Caco-2 (cell line): Measurements from ENCODE around the gene SCRN1. TPM values are rescaled to one million over a fixed set of nuclear protein-coding genes. Genes with fewer than 3 reads are reported as not detected.

ENCODE experiments used
- BruUV-seq: library from RNA; stranded (reverse); fragments of 400-500 nt; replicated peaks from 2 replicates; lab custom pipeline; 2021; lab: Mats Ljungman, UMichigan
- CTCF ChIA-PET: fragments of 300-600 bp; sonication (Branson Sonifier 250); formaldehyde crosslinking; loops from one replicate; lab custom pipeline; 2022; ENCODE audit warnings: antibody characterized with exemption; lab: Charles Lee
- POLR2A ChIA-PET: fragments of 300-600 bp; sonication (Branson Sonifier 250); formaldehyde crosslinking; loops from one replicate; lab custom pipeline; 2022; ENCODE audit warnings: antibody characterized with exemption; lab: Charles Lee
- DNase-seq, 2 experiments: peaks; one replicate each; pipeline versions ENCODE4 v3.0.0 to v3.0.0-alpha.2; 2020 to 2022
- H3K27me3 ChIP-seq: replicated peaks from 2 replicates; pipeline ENCODE4 v1.6.0; 2011; ENCODE audit warnings: low read length; ENCODE audit not compliant: control insufficient read depth, insufficient read depth
- H3K36me3 ChIP-seq: 2 replicates; pipeline ENCODE4 v1.5.1; 2011; ENCODE audit warnings: low read length; ENCODE audit not compliant: control insufficient read depth, insufficient read depth
- H3K4me1 ChIP-seq: fragments of 250-450 bp; sonication (Bioruptor Pico); 2 replicates; pipeline ENCODE4 v1.5.1; 2020; ENCODE audit warnings: mild to moderate bottlenecking
- H3K4me3 ChIP-seq: 2 replicates; pipeline ENCODE4 v1.5.1; 2011; ENCODE audit warnings: low read depth, mild to moderate bottlenecking, control low read depth, low read length
- H3K9me3 ChIP-seq: fragments of 250-450 bp; sonication (Bioruptor Pico); 2 replicates; pipeline ENCODE4 v1.5.1; 2020; ENCODE audit warnings: mild to moderate bottlenecking, moderate library complexity
- H3K27ac Mint-ChIP-seq: one replicate; pipeline ENCODE4 v1.8.0; 2022; ENCODE audit warnings: mixed read lengths; ENCODE audit not compliant: unreplicated experiment
- H3K27me3 Mint-ChIP-seq: one replicate; pipeline ENCODE4 v1.8.0; 2022; ENCODE audit warnings: mixed read lengths; ENCODE audit not compliant: insufficient read depth, unreplicated experiment
- H3K36me3 Mint-ChIP-seq: one replicate; pipeline ENCODE4 v1.8.0; 2022; ENCODE audit warnings: mild to moderate bottlenecking, mixed read lengths; ENCODE audit not compliant: insufficient read depth, unreplicated experiment
- H3K4me1 Mint-ChIP-seq: one replicate; pipeline ENCODE4 v1.8.0; 2022; ENCODE audit warnings: low read depth, mixed read lengths; ENCODE audit not compliant: unreplicated experiment
- H3K4me3 Mint-ChIP-seq: one replicate; pipeline ENCODE4 v1.8.0; 2022; ENCODE audit warnings: mild to moderate bottlenecking, moderate library complexity, mixed read lengths; ENCODE audit not compliant: unreplicated experiment
- H3K9me3 Mint-ChIP-seq: one replicate; pipeline ENCODE4 v1.8.0; 2022; ENCODE audit warnings: mixed read lengths; ENCODE audit not compliant: unreplicated experiment
- CTCF ChIP-seq, 2 experiments: fragments of 200-600 bp in 1 of 2; IDR thresholded peaks; 1 replicate in 1 of 2; 2 replicates in 1 of 2; pipeline versions ENCODE4 v1.5.1 to v1.8.0; 2011 to 2022; ENCODE audit warnings: antibody characterized with exemption in 1 of 2, control low read depth in 1 of 2, inconsistent platforms in 1 of 2, low read depth in 1 of 2, low read length in 1 of 2, mild to moderate bottlenecking in 1 of 2, moderate library complexity in 1 of 2; ENCODE audit not compliant: insufficient read depth in 1 of 2, severe bottlenecking in 1 of 2, unreplicated experiment in 1 of 2
- intact Hi-C: fragments of 100-400 bp; cut with micrococcal nuclease; formaldehyde crosslinking; loops from one replicate; pipeline ENCODE4 v1.10.0; 2022; ENCODE audit not compliant: unreplicated experiment
- total RNA-seq: library from RNA; stranded (reverse); gene quantifications from 2 replicates; pipeline ENCODE4 v1.2.3, GENCODE V29; 2022

The SCRN1 gene
- total RNA-seq, 1 experiment from 2014 or later = 92.9 TPM

GRCh38 chr7:29906200-29907022 lies 83.2 kb downstream of the SCRN1 start:
- no TSS peak for BruUV-seq
- no peak for DNase-seq
- TF ChIP-seq CTCF (IDR thresholded peaks at IDR 0.05; ENCODE audit: insufficient read depth in 1 of 2, low read depth in 1 of 2, low read length in 1 of 2, severe bottlenecking in 1 of 2, unreplicated experiment in 1 of 2) = no peak
- Mint-ChIP-seq H3K9me3 (peaks cover 20% of the 10 kb centered on the region), H3K4me1 (no peaks in the 10 kb centered on the region), H3K27ac (no peak overlapping the region), H3K27me3 (no peaks in the 10 kb centered on the region), H3K36me3 (no peaks in the 10 kb centered on the region), H3K4me3 (no peak overlapping the region)
- H3K9me3 ChIP-seq = peaks cover 13% of the 10 kb centered on the region
- intact Hi-C loops = no loop called here
- H3K27me3 ChIP-seq = no peaks in the 10 kb centered on the region
- H3K4me1 ChIP-seq = no peaks in the 10 kb centered on the region
- CTCF ChIA-PET = no interaction called here
- POLR2A ChIA-PET = no interaction called here
- no peaks in the 10 kb centered on the region for H3K36me3 ChIP-seq
- H3K4me3 ChIP-seq = no peak overlapping the region

- ChIA-PET POLR2A (no interaction called here), CTCF (no interaction called here)
- intact Hi-C loops = no loop called here
- no peaks in the 10 kb centered on the region for H3K4me1 ChIP-seq
- no TSS peak for BruUV-seq
- Mint-ChIP-seq H3K36me3 (no peaks in the 10 kb centered on the region), H3K27me3 (no peaks in the 10 kb centered on the region), H3K9me3 (peaks cover 20% of the 10 kb centered on the region), H3K27ac (no peak overlapping the region), H3K4me1 (peaks cover 7% of the 10 kb centered on the region), H3K4me3 (no peak overlapping the region)
- no peak for TF ChIP-seq CTCF (IDR thresholded peaks at IDR 0.05; ENCODE audit: insufficient read depth in 1 of 2, low read depth in 1 of 2, low read length in 1 of 2, severe bottlenecking in 1 of 2, unreplicated experiment in 1 of 2)
- no peak overlapping the region for H3K4me3 ChIP-seq
- H3K9me3 ChIP-seq = no peaks in the 10 kb centered on the region; the same call in 1 of the 2 replicates
- H3K36me3 ChIP-seq = no peaks in the 10 kb centered on the region
- DNase-seq = no peak
- no peaks in the 10 kb centered on the region for H3K27me3 ChIP-seq
These were observed 88.9 kb downstream of the SCRN1 start for GRCh38 chr7:29900745-29901144.

- no peaks in the 10 kb centered on the region for H3K27me3 Mint-ChIP-seq
- Histone ChIP-seq H3K36me3 (no peaks in the 10 kb centered on the region), H3K27me3 (no peaks in the 10 kb centered on the region), H3K4me3 (no peak overlapping the region), H3K4me1 (no peaks in the 10 kb centered on the region), H3K9me3 (no peaks in the 10 kb centered on the region)
- no peaks in the 10 kb centered on the region for H3K36me3 Mint-ChIP-seq
- H3K4me3 Mint-ChIP-seq = no peak overlapping the region
- H3K27ac Mint-ChIP-seq = no peak overlapping the region
- POLR2A ChIA-PET = no interaction called here
- DNase-seq = no peak
- BruUV-seq = no TSS peak
- TF ChIP-seq CTCF (IDR thresholded peaks at IDR 0.05; ENCODE audit: insufficient read depth in 1 of 2, low read depth in 1 of 2, low read length in 1 of 2, severe bottlenecking in 1 of 2, unreplicated experiment in 1 of 2) = no peak
- intact Hi-C loops = no loop called here
- peaks cover 7% of the 10 kb centered on the region for H3K4me1 Mint-ChIP-seq
- CTCF ChIA-PET = no interaction called here
- H3K9me3 Mint-ChIP-seq = peaks cover 12% of the 10 kb centered on the region
These were observed 91.3 kb downstream of the SCRN1 start for GRCh38 chr7:29898301-29898700.
